A549 (cell line): ENCODE results near the gene STARD3NL. TPM values are rescaled to one million over a fixed set of nuclear protein-coding genes. Genes with fewer than 3 reads are reported as not detected.

ENCODE experiments used
- ATAC-seq, 2 experiments: fragments of 200-7000 bp in 1 of 2; fragments of >200 bp in 1 of 2; cut with Nextera tagmentation in 1 of 2; cut with Tn5 transposase in 1 of 2; 3 replicates each; pipeline versions ENCODE4 v1.8.0 to v1.9.1; 2018 to 2020; ENCODE audit warnings: mild to moderate bottlenecking in 1 of 2, moderate library complexity in 1 of 2
- CTCF ChIA-PET: fragments of 300-600 bp; sonication (Branson Sonifier 250); formaldehyde crosslinking; extraction: SDS; loops from one replicate; lab custom pipeline; 2021; ENCODE audit warnings: antibody characterized with exemption, inconsistent platforms; lab: Yijun Ruan, JAX
- POLR2A ChIA-PET: fragments of 350-600 bp; formaldehyde crosslinking; extraction: SDS; loops from one replicate; lab custom pipeline; 2021; ENCODE audit warnings: antibody characterized with exemption, inconsistent platforms; lab: Yijun Ruan, JAX
- DNase-seq, 2 experiments: peaks; one replicate each; pipeline versions ENCODE4 v3.0.0 to v3.0.0-alpha.2; 2011 to 2016; ENCODE audit warnings: low read depth in 1 of 2, low spot score in 1 of 2
- FAIRE-seq: peaks from 2 replicates; lab custom pipeline; 2011; peaks lifted over from hg19 to GRCh38; lab: Jason Lieb, UNC
- H3K27ac ChIP-seq, 2 experiments: fragments of >200 bp; sonication (Bioruptor Twin); formaldehyde crosslinking; 3 replicates each; pipeline ENCODE4 v1.5.1; 2016 to 2017
- H3K4me1 ChIP-seq: fragments of >200 bp; sonication (Bioruptor Twin); formaldehyde crosslinking; 3 replicates; pipeline ENCODE4 v1.6.1; 2016
- H3K4me2 ChIP-seq: fragments of >200 bp; sonication (Bioruptor Twin); formaldehyde crosslinking; 3 replicates; pipeline ENCODE4 v1.6.1; 2016
- H3K4me3 ChIP-seq: fragments of >200 bp; sonication (Bioruptor Twin); formaldehyde crosslinking; 3 replicates; pipeline ENCODE4 v1.5.1; 2016
- H3K9me3 ChIP-seq: fragments of >200 bp; sonication (Bioruptor Twin); formaldehyde crosslinking; 3 replicates; pipeline ENCODE4 v1.6.1; 2016
- BHLHE40 ChIP-seq: IDR thresholded peaks from 2 replicates; pipeline ENCODE4 v1.6.1; 2012; ENCODE audit warnings: low read depth, low read length, inconsistent platforms
- CBX2 ChIP-seq: fragments of 200-600 bp; sonication (generic); IDR thresholded peaks from 2 replicates; pipeline ENCODE4 v1.6.1; 2016; ENCODE audit warnings: low read depth, mild to moderate bottlenecking, borderline replicate concordance
- CHD2 ChIP-seq: fragments of 150-350 bp; IDR thresholded peaks from 2 replicates; pipeline ENCODE4 v1.6.1; 2014; ENCODE audit warnings: low read length; ENCODE audit not compliant: partially characterized antibody
- EHF ChIP-seq: fragments of 250-450 bp; sonication (Bioruptor Pico); IDR thresholded peaks from 2 replicates; pipeline ENCODE4 v1.5.0; 2020; ENCODE audit warnings: mild to moderate bottlenecking
- EHMT2 ChIP-seq: fragments of 200-600 bp; sonication (generic); IDR thresholded peaks from 2 replicates; pipeline ENCODE4 v1.6.1; 2016; ENCODE audit warnings: antibody characterized with exemption, low read depth, mild to moderate bottlenecking, moderate library complexity
- FOSB ChIP-seq: fragments of 250-450 bp; sonication (Bioruptor Pico); IDR thresholded peaks from 2 replicates; pipeline ENCODE4 v1.5.0; 2020; ENCODE audit warnings: mild to moderate bottlenecking, moderate library complexity
- FOSL2 ChIP-seq, 2 experiments: fragments of 450-650 bp in 1 of 2; fragments of >200 bp in 1 of 2; sonication (Bioruptor Twin) in 1 of 2; formaldehyde crosslinking; IDR thresholded peaks; 2 replicates each; pipeline versions ENCODE4 v1.5.0 to v1.6.1; 2016 to 2020; ENCODE audit warnings: mild to moderate bottlenecking in 1 of 2, moderate library complexity in 1 of 2
- FOXS1 ChIP-seq: fragments of 250-450 bp; sonication (Bioruptor Pico); IDR thresholded peaks from 2 replicates; pipeline ENCODE4 v1.5.0; 2020; ENCODE audit warnings: mild to moderate bottlenecking, moderate library complexity
- GATA3 ChIP-seq: IDR thresholded peaks from 2 replicates; pipeline ENCODE4 v1.6.1; 2012; ENCODE audit warnings: borderline replicate concordance
- HDAC2 ChIP-seq: fragments of 200-600 bp; sonication (generic); IDR thresholded peaks from 2 replicates; pipeline ENCODE4 v1.6.1; 2016
- HEYL ChIP-seq: fragments of 250-450 bp; sonication (Bioruptor Pico); IDR thresholded peaks from 2 replicates; pipeline ENCODE4 v1.8.0; 2021; ENCODE audit warnings: mild to moderate bottlenecking, moderate library complexity
- HOXA7 ChIP-seq: fragments of 250-450 bp; sonication (Bioruptor Pico); IDR thresholded peaks from 2 replicates; pipeline ENCODE4 v1.5.0; 2020; ENCODE audit warnings: mild to moderate bottlenecking, moderate library complexity
- HOXB13 ChIP-seq: fragments of 250-450 bp; sonication (Bioruptor Pico); IDR thresholded peaks from 2 replicates; pipeline ENCODE4 v1.5.0; 2020; ENCODE audit warnings: low read depth, mild to moderate bottlenecking, moderate library complexity
- KDM1A ChIP-seq: fragments of 200-600 bp; sonication (generic); IDR thresholded peaks from 2 replicates; pipeline ENCODE4 v1.6.1; 2016; ENCODE audit warnings: low read depth, mild to moderate bottlenecking
- KDM5A ChIP-seq: fragments of 200-600 bp; sonication (generic); IDR thresholded peaks from 2 replicates; pipeline ENCODE4 v1.6.1; 2016; ENCODE audit warnings: antibody characterized with exemption, mild to moderate bottlenecking
- MAFK ChIP-seq: fragments of 450-650 bp; IDR thresholded peaks from 2 replicates; pipeline ENCODE4 v1.6.1; 2014; ENCODE audit not compliant: partially characterized antibody
- MYC ChIP-seq: IDR thresholded peaks from 2 replicates; pipeline ENCODE4 v1.6.1; 2012; ENCODE audit warnings: mild to moderate bottlenecking, inconsistent platforms, low read length, improper control_type of control experiment, borderline replicate concordance
- PHF8 ChIP-seq: fragments of 200-600 bp; sonication (generic); IDR thresholded peaks from 2 replicates; pipeline ENCODE4 v1.6.1; 2016; ENCODE audit warnings: low read depth, mild to moderate bottlenecking, antibody characterized with exemption, moderate library complexity, borderline replicate concordance
- POLR2A ChIP-seq: IDR thresholded peaks from 2 replicates; pipeline ENCODE4 v1.6.1; 2012; ENCODE audit warnings: mild to moderate bottlenecking, low read length
- POLR2AphosphoS2 ChIP-seq: conservative IDR thresholded peaks from 2 replicates; pipeline ENCODE4 v1.6.1; 2012; ENCODE audit warnings: low read length, improper control_type of control experiment, inconsistent platforms
- RAD21 ChIP-seq, 2 experiments: fragments of >200 bp in 1 of 2; sonication (Bioruptor Twin) in 1 of 2; formaldehyde crosslinking in 1 of 2; IDR thresholded peaks in 1 of 2; conservative IDR thresholded peaks in 1 of 2; 2 replicates in 1 of 2; 3 replicates in 1 of 2; pipeline ENCODE4 v1.6.1; 2012 to 2018; ENCODE audit warnings: inconsistent platforms in 1 of 2
- RARB ChIP-seq: fragments of 250-450 bp; sonication (Bioruptor Pico); IDR thresholded peaks from 2 replicates; pipeline ENCODE4 v1.8.0; 2021; ENCODE audit warnings: mild to moderate bottlenecking, moderate library complexity
- SREBF2 ChIP-seq: fragments of 450-650 bp; IDR thresholded peaks from 2 replicates; pipeline ENCODE4 v1.6.1; 2014; ENCODE audit warnings: mild to moderate bottlenecking, moderate library complexity
- TFCP2L1 ChIP-seq: fragments of 250-450 bp; sonication (Bioruptor Pico); IDR thresholded peaks from 2 replicates; pipeline ENCODE4 v1.5.0; 2021; ENCODE audit warnings: mild to moderate bottlenecking
- TP53 ChIP-seq: fragments of 250-450 bp; sonication (Bioruptor Pico); IDR thresholded peaks from 2 replicates; pipeline ENCODE4 v1.5.0; 2021; ENCODE audit warnings: mild to moderate bottlenecking, moderate library complexity
- ZNF302 ChIP-seq: fragments of 250-450 bp; sonication (Bioruptor Pico); IDR thresholded peaks from 2 replicates; pipeline ENCODE4 v1.9.0; 2021; ENCODE audit warnings: inconsistent platforms, mild to moderate bottlenecking, moderate library complexity
- WGBS: methylation state at CpG from one replicate; pipeline ENCODE4 v1.1.6; 2017; ENCODE audit errors: missing lambda C conversion rate; 5-methylcytosine and 5-hydroxymethylcytosine counted together
- polyA plus RNA-seq, 4 experiments: library from polyadenylated mRNA; depleted of rRNA in 3 of 4; stranded (reverse); fragments of >200 nt; fragmentation: RNase III in 1 of 4; extraction: RNeasy Plus Mini Kit Qiagen cat#74134 plus additional on column Dnase treatment in 1 of 4; gene quantifications; 2 replicates in 3 of 4; 3 replicates in 1 of 4; pipeline ENCODE4 v1.2.3, GENCODE V29; 2011 to 2017
- TF ChIP-seq, protein P1 (sequence below): fragments of 200-600 bp; sonication (generic); IDR thresholded peaks from 2 replicates; pipeline ENCODE4 v1.6.1; 2016; ENCODE audit warnings: antibody characterized with exemption, mild to moderate bottlenecking, moderate library complexity
- TF ChIP-seq, protein P2 (sequence below): fragments of >200 bp; sonication (Bioruptor Twin); formaldehyde crosslinking; IDR thresholded peaks from 3 replicates; pipeline ENCODE4 v1.5.1; 2016
- TF ChIP-seq, protein P3 (sequence below): IDR thresholded peaks from 2 replicates; pipeline ENCODE4 v1.6.1; 2012; ENCODE audit warnings: low read depth, borderline replicate concordance

The STARD3NL gene
- polyA plus RNA-seq, 2 of the 4 experiments (the other 2 are of a cell fraction), result 57.9 to 104 TPM

DNA sequence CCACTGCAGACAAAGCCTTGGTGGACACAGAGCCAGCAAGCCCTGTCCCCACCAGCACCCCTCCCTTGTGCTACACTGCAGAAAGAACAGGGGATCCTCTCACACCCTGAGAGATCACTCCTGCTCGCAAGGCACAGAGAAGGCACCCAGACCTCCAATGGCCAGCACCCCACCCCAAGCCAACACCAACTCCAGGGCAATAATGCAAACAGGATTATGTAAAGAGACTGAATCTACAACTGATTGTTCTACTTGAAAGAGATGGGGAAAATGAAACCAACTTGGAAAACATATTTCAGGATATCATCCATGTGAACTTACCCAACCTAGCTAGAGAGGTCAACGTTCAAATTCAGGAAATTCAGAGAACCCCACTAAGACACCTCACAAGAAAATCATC, 26.5 kb upstream of the STARD3NL start:
- CTCF ChIA-PET, result interaction anchor here (0.9 to 1.8 kb wide), 2 partner anchors 72 to 234 kb away, joined by 3 to 4 read pairs; partner anchors contain the start of gene SFRP4
- no peak overlapping the region for H3K27ac ChIP-seq
- H3K4me3 ChIP-seq, result no peak overlapping the region
- H3K9me3 ChIP-seq, result peaks cover 12% of the 10 kb centered on the region; the same call in 1 of the 3 replicates
- TF ChIP-seq PHF8 (no peak), FOXS1 (CRISPR knock-in tag) (no peak), KDM1A (no peak), TFCP2L1 (no peak), EHMT2 (no peak), FOSL2 (IDR thresholded peaks at IDR 0.05) (no peak), FOSL2 (CRISPR knock-in tag; IDR thresholded peaks at IDR 0.05) (no peak)
- TF ChIP-seq, protein P1, sequence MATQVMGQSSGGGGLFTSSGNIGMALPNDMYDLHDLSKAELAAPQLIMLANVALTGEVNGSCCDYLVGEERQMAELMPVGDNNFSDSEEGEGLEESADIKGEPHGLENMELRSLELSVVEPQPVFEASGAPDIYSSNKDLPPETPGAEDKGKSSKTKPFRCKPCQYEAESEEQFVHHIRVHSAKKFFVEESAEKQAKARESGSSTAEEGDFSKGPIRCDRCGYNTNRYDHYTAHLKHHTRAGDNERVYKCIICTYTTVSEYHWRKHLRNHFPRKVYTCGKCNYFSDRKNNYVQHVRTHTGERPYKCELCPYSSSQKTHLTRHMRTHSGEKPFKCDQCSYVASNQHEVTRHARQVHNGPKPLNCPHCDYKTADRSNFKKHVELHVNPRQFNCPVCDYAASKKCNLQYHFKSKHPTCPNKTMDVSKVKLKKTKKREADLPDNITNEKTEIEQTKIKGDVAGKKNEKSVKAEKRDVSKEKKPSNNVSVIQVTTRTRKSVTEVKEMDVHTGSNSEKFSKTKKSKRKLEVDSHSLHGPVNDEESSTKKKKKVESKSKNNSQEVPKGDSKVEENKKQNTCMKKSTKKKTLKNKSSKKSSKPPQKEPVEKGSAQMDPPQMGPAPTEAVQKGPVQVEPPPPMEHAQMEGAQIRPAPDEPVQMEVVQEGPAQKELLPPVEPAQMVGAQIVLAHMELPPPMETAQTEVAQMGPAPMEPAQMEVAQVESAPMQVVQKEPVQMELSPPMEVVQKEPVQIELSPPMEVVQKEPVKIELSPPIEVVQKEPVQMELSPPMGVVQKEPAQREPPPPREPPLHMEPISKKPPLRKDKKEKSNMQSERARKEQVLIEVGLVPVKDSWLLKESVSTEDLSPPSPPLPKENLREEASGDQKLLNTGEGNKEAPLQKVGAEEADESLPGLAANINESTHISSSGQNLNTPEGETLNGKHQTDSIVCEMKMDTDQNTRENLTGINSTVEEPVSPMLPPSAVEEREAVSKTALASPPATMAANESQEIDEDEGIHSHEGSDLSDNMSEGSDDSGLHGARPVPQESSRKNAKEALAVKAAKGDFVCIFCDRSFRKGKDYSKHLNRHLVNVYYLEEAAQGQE, result no peak
- H3K4me2 ChIP-seq, result no peak overlapping the region
- WGBS, result 34% methylated on average over 2 of the region's 2 CpGs
- FAIRE-seq, result no peak
- no peak for DNase-seq
- ATAC-seq, result no peak
- H3K4me1 ChIP-seq, result no peaks in the 10 kb centered on the region
- POLR2A ChIA-PET, result no interaction called here

DNA sequence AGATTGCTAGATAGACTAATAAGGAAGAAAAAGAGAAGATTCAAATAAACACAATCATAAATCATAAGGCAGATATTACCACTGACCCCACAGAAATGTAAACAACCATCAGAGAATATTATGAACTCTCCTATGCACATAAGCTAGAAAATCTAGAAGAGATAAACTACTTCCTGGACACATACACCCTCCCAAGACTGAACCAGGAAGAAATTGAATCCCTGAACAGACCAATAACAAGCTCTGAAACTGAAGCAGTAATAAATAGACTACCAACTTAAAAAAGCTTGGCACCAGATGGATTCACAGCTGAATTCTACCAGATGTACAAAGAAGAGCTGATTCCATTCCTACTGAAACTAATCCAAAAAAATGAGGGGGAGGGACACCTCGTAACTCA, 24.5 kb upstream of the STARD3NL start:
- no peaks in the 10 kb centered on the region for H3K4me1 ChIP-seq
- no peak for DNase-seq
- no peak overlapping the region for H3K27ac ChIP-seq
- CTCF ChIA-PET, result interaction anchor here (1.0 kb wide), 1 partner anchor 12 kb away, joined by 3 read pairs; no protein-coding TSS in a partner anchor
- POLR2A ChIA-PET, result no interaction called here
- peaks cover 12% of the 10 kb centered on the region; the same call in 1 of the 3 replicates for H3K9me3 ChIP-seq
- H3K4me2 ChIP-seq, result no peak overlapping the region
- no peak for ATAC-seq
- WGBS, result 44% methylated on average over 1 of the region's 1 CpG
- H3K4me3 ChIP-seq, result no peak overlapping the region
- TF ChIP-seq POLR2A, result no peak
- no peak for TF ChIP-seq RARB (CRISPR knock-in tag)
- TF ChIP-seq POLR2AphosphoS2, result no peak
- no peak for TF ChIP-seq HOXB13
- TF ChIP-seq EHMT2, result no peak
- TF ChIP-seq EHF (CRISPR knock-in tag), result no peak
- no peak for TF ChIP-seq PHF8
- no peak for TF ChIP-seq HEYL (CRISPR knock-in tag)
- no peak for TF ChIP-seq GATA3
- TF ChIP-seq CBX2, result no peak
- no peak for FAIRE-seq

- ATAC-seq, result no peak
- 37% methylated on average over 2 of the region's 2 CpGs for WGBS
- Histone ChIP-seq H3K9me3 (peaks cover 12% of the 10 kb centered on the region; the same call in 1 of the 3 replicates), H3K4me2 (no peak overlapping the region), H3K4me3 (no peak overlapping the region), H3K4me1 (no peaks in the 10 kb centered on the region)
- ChIA-PET CTCF (no interaction called here), POLR2A (no interaction called here)
- FAIRE-seq, result no peak
- no peak for DNase-seq
- TF ChIP-seq MYC (no peak), FOSB (no peak), TP53 (no peak), KDM5A (no peak), ZNF302 (no peak), HEYL (CRISPR knock-in tag) (no peak), CHD2 (no peak), BHLHE40 (no peak), HOXB13 (no peak), PHF8 (no peak), HDAC2 (no peak), MAFK (no peak), CBX2 (no peak), HOXA7 (no peak), RAD21 (conservative IDR thresholded peaks at IDR 0.05 in 1 of 2, IDR thresholded peaks at IDR 0.05 in 1 of 2) (no peak), SREBF2 (no peak), RARB (CRISPR knock-in tag) (no peak)
- TF ChIP-seq, protein P2, sequence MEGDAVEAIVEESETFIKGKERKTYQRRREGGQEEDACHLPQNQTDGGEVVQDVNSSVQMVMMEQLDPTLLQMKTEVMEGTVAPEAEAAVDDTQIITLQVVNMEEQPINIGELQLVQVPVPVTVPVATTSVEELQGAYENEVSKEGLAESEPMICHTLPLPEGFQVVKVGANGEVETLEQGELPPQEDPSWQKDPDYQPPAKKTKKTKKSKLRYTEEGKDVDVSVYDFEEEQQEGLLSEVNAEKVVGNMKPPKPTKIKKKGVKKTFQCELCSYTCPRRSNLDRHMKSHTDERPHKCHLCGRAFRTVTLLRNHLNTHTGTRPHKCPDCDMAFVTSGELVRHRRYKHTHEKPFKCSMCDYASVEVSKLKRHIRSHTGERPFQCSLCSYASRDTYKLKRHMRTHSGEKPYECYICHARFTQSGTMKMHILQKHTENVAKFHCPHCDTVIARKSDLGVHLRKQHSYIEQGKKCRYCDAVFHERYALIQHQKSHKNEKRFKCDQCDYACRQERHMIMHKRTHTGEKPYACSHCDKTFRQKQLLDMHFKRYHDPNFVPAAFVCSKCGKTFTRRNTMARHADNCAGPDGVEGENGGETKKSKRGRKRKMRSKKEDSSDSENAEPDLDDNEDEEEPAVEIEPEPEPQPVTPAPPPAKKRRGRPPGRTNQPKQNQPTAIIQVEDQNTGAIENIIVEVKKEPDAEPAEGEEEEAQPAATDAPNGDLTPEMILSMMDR, result no peak
- TF ChIP-seq, protein P3, sequence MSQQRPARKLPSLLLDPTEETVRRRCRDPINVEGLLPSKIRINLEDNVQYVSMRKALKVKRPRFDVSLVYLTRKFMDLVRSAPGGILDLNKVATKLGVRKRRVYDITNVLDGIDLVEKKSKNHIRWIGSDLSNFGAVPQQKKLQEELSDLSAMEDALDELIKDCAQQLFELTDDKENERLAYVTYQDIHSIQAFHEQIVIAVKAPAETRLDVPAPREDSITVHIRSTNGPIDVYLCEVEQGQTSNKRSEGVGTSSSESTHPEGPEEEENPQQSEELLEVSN, result no peak
- TF ChIP-seq, all 56 proteins: peak for 0
- H3K27ac ChIP-seq, result no peak overlapping the region
Measured at GRCh38 chr7:38154278-38154677, 23.8 kb upstream of the STARD3NL start.
